GM19463 (cell line): ENCODE data around the gene ADARB2.
"Not testable (repeated sequence)": the region's sequence is repeated elsewhere in the genome, so short reads cannot be mapped to it uniquely, and the experiment has no call there.

Experiments
- ATAC-seq: cut with Tn5 transposase; IDR thresholded peaks from one replicate; pipeline ENCODE4 v1.9.1; 2021; ENCODE audit warnings: mild to moderate bottlenecking, moderate library complexity; ENCODE audit not compliant: unreplicated experiment

Gene ADARB2

GRCh38 chr10:1474376-1475097 lies 262.8 kb downstream of the ADARB2 start:
- no peak for ATAC-seq

GRCh38 chr10:1473874-1474273 lies 263.5 kb downstream of the ADARB2 start:
- no peak for ATAC-seq

GRCh38 chr10:1472178-1472958 lies 265.0 kb downstream of the ADARB2 start:
- ATAC-seq, result no peak

GRCh38 chr10:1468811-1469210 lies 268.5 kb downstream of the ADARB2 start:
- ATAC-seq, result no peak

GRCh38 chr10:1467334-1468076 lies 269.8 kb downstream of the ADARB2 start:
- no peak for ATAC-seq

GRCh38 chr10:1465993-1466764 lies 271.1 kb downstream of the ADARB2 start:
- ATAC-seq, result no peak

GRCh38 chr10:1465418-1465911 lies 271.9 kb downstream of the ADARB2 start:
- ATAC-seq, result peak; percentile 85

GRCh38 chr10:1464881-1465417 lies 272.4 kb downstream of the ADARB2 start:
- ATAC-seq, result no peak

GRCh38 chr10:1463971-1464370 lies 273.4 kb downstream of the ADARB2 start:
- not testable (repeated sequence) for ATAC-seq

GRCh38 chr10:1462994-1463633 lies 274.2 kb downstream of the ADARB2 start:
- no peak for ATAC-seq

- no peak for ATAC-seq
Observed at GRCh38 chr10:1462521-1462920, 274.8 kb downstream of the ADARB2 start.

- no peak for ATAC-seq
Observed at GRCh38 chr10:1462032-1462431, 275.3 kb downstream of the ADARB2 start.

GRCh38 chr10:1461016-1461415 lies 276.3 kb downstream of the ADARB2 start:
- no peak for ATAC-seq

- not testable (repeated sequence) for ATAC-seq
Observed at GRCh38 chr10:1459664-1460063, 277.7 kb downstream of the ADARB2 start.

- ATAC-seq, result no peak
Observed at GRCh38 chr10:1454951-1455350, 282.4 kb downstream of the ADARB2 start.

- ATAC-seq, result peak; percentile 97
Observed at GRCh38 chr10:1454428-1454827, 282.9 kb downstream of the ADARB2 start.

GRCh38 chr10:1452777-1453176 lies 284.5 kb downstream of the ADARB2 start:
- ATAC-seq, result no peak

GRCh38 chr10:1451941-1452340 lies 285.4 kb downstream of the ADARB2 start:
- no peak for ATAC-seq

GRCh38 chr10:1451362-1451888 lies 285.9 kb downstream of the ADARB2 start:
- ATAC-seq, result no peak
